Lower leg skin (tissue), 4 donors: ENCODE results near the gene APOBEC3F. TPM values are rescaled to one million over a fixed set of nuclear protein-coding genes. Genes with fewer than 3 reads are reported as not detected.
"Not testable (repeated sequence)": the region's sequence is repeated elsewhere in the genome, so short reads cannot be mapped to it uniquely, and the experiment has no call there.

Experiments used
- DNase-seq, 2 donors: peaks; one replicate each; pipeline ENCODE4 v3.0.0-alpha.2; 2019; ENCODE audit warnings: low spot score in 2 of 2
- H3K4me3 ChIP-seq: fragments of 200-600 bp; sonication (generic); 2 replicates; pipeline ENCODE4 v1.5.1; 2017; ENCODE audit warnings: mild to moderate bottlenecking, low read depth; ENCODE audit not compliant: poor library complexity, severe bottlenecking
- CTCF ChIP-seq, 3 donors: fragments of 450-650 bp; IDR thresholded peaks; one replicate each; pipeline ENCODE4 v1.5.1; 2016; ENCODE audit warnings: antibody characterized with exemption in 3 of 3, mild to moderate bottlenecking in 3 of 3, moderate library complexity in 2 of 3
- POLR2A ChIP-seq, 2 donors: fragments of 450-650 bp; IDR thresholded peaks; one replicate each; pipeline ENCODE4 v1.6.1; 2016 to 2017; ENCODE audit warnings: antibody characterized with exemption in 2 of 2, mild to moderate bottlenecking in 1 of 2, moderate library complexity in 1 of 2
- WGBS, 2 donors: methylation state at CpG; one replicate each; pipeline ENCODE4 v1.1.5; 2018; 5-methylcytosine and 5-hydroxymethylcytosine counted together
- intact Hi-C: fragments of 100-400 bp; cut with DNase I; formaldehyde crosslinking; loops from one replicate; pipeline ENCODE4 v1.15.0; 2023; ENCODE audit warnings: low total_unique reads
- total RNA-seq, 4 donors: library from RNA; depleted of rRNA; stranded (reverse); fragments of >200 nt; gene quantifications; one replicate each; pipeline ENCODE4 v1.1.0, GENCODE V29; 2016

APOBEC3F gene
- total RNA-seq, 4 donors from 2014 or later: 0.30 to 4.0 (median 0.86) TPM; not detected in 1

GRCh38 chr22:39010946-39011345 is 29.7 kb upstream of the APOBEC3F start:
- DNase-seq: no peak

GRCh38 chr22:39012533-39013511 is 27.8 kb upstream of the APOBEC3F start:
- H3K4me3 ChIP-seq: no peak overlapping the region
- TF ChIP-seq CTCF (IDR thresholded peaks at IDR 0.05) (no peak), POLR2A (IDR thresholded peaks at IDR 0.05) (no peak)
- WGBS, 2 donors: 82 to 88% methylated on average over 29 of the region's 29 CpGs
- intact Hi-C loops: no loop called here
- DNase-seq: no peak

More at GRCh38 chr22:39010946-39011345, 29.7 kb upstream of the APOBEC3F start:
- intact Hi-C loops: no loop called here
- H3K4me3 ChIP-seq: no peak overlapping the region
- 84 to 85% methylated on average over 15 of the region's 15 CpGs for WGBS, 2 donors
- TF ChIP-seq CTCF (IDR thresholded peaks at IDR 0.05) (no peak), POLR2A (IDR thresholded peaks at IDR 0.05) (no peak)

GRCh38 chr22:39013561-39013941 is 27.1 kb upstream of the APOBEC3F start:
- H3K4me3 ChIP-seq, DNase-seq, intact Hi-C loops: not testable (repeated sequence)
- WGBS, 2 donors: 66 to 80% methylated on average over 6 of the region's 6 CpGs

GRCh38 chr22:39013942-39014722 is 26.5 kb upstream of the APOBEC3F start, which contains the start of gene APOBEC3C:
APOBEC3C (plus strand) TSS chr22:39014257; CDS start chr22:39014363, 106 bp downstream.
- WGBS, 2 donors: 2 to 8% methylated on average over 15 to 18 of the region's 18 CpGs
- peak within 1 kb of the TSS; percentile 14 for H3K4me3 ChIP-seq
- intact Hi-C loops: no loop called here
- TF ChIP-seq CTCF (IDR thresholded peaks at IDR 0.05): no peak
- no peak for TF ChIP-seq POLR2A (IDR thresholded peaks at IDR 0.05)
- DNase-seq: peak; percentile 84 to 94

GRCh38 chr22:39014723-39015121 is 25.9 kb upstream of the APOBEC3F start:
- peak overlapping the region; percentile 14 for H3K4me3 ChIP-seq
- DNase-seq, intact Hi-C loops: not testable (repeated sequence)
- 29 to 32% methylated on average over 6 of the region's 6 CpGs for WGBS, 2 donors

- 97 to 98% methylated on average over 13 of the region's 13 CpGs for WGBS, 2 donors
- intact Hi-C loops: no loop called here
Measured at GRCh38 chr22:39016592-39016991, 24.1 kb upstream of the APOBEC3F start.

More at GRCh38 chr22:39016592-39016991, 24.1 kb upstream of the APOBEC3F start:
- no peak for TF ChIP-seq POLR2A (IDR thresholded peaks at IDR 0.05)
- TF ChIP-seq CTCF (IDR thresholded peaks at IDR 0.05): no peak
- DNase-seq: no peak
- no peak overlapping the region for H3K4me3 ChIP-seq
